Measurements from ENCODE around the gene SAT1.

DNA sequence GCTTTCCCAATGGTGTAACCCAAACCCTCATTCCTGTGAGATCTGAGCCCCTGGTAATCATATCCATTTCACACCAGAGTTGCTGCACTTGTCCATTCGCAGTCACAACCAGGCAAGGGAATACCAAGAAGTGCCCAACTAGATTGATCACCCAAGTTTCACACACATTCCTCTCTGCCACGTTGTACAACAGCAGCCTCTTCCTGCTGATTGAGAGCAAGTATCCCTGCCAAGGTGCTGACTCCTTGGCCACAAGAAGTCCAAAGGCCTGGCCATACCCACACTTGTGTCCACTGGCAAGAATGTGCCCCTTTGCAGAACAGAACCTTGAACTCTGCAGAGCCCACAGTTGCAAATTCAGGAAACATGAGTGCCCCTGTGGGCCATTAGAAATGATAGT, 33.4 kb upstream of the SAT1 start:
- TF ChIP-seq, protein P1, sequence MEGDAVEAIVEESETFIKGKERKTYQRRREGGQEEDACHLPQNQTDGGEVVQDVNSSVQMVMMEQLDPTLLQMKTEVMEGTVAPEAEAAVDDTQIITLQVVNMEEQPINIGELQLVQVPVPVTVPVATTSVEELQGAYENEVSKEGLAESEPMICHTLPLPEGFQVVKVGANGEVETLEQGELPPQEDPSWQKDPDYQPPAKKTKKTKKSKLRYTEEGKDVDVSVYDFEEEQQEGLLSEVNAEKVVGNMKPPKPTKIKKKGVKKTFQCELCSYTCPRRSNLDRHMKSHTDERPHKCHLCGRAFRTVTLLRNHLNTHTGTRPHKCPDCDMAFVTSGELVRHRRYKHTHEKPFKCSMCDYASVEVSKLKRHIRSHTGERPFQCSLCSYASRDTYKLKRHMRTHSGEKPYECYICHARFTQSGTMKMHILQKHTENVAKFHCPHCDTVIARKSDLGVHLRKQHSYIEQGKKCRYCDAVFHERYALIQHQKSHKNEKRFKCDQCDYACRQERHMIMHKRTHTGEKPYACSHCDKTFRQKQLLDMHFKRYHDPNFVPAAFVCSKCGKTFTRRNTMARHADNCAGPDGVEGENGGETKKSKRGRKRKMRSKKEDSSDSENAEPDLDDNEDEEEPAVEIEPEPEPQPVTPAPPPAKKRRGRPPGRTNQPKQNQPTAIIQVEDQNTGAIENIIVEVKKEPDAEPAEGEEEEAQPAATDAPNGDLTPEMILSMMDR (IDR thresholded peaks at IDR 0.05): no peak
- TF ChIP-seq POLR2A (IDR thresholded peaks at IDR 0.05) (no peak), EP300 (IDR thresholded peaks at IDR 0.05) (no peak)
